Brain microvascular endothelial cell (primary cell): ENCODE data around the gene CCDC88C.

ENCODE experiments used
- DNase-seq: peaks from one replicate; pipeline ENCODE4 v3.0.0-alpha.2; 2020
- H3K27ac ChIP-seq: fragments of 250-450 bp; sonication (Bioruptor Pico); 2 replicates; pipeline ENCODE4 v1.5.1; 2020; ENCODE audit warnings: mild to moderate bottlenecking, moderate library complexity
- H3K27me3 ChIP-seq: fragments of 250-450 bp; sonication (Bioruptor Pico); replicated peaks from 2 replicates; pipeline ENCODE4 v1.5.1; 2020; ENCODE audit warnings: mild to moderate bottlenecking
- H3K36me3 ChIP-seq: fragments of 250-450 bp; sonication (Bioruptor Pico); replicated peaks from 2 replicates; pipeline ENCODE4 v1.5.1; 2020; ENCODE audit warnings: mild to moderate bottlenecking
- H3K4me3 ChIP-seq: 2 replicates; pipeline ENCODE4 v1.5.1; 2011; ENCODE audit warnings: low read depth, mild to moderate bottlenecking, control low read depth, low read length, moderate library complexity
- in situ Hi-C: cut with HindIII; loops from 2 replicates; pipeline ENCODE4 v1.10.0; 2017; ENCODE audit warnings: low sequenced_read_pairs, low pct_ligation_motif_present
- TF ChIP-seq, protein P1 (sequence below): IDR thresholded peaks from 2 replicates; pipeline ENCODE4 v1.5.1; 2011; ENCODE audit warnings: low read depth, mild to moderate bottlenecking, moderate library complexity, low read length, control low read depth, inconsistent platforms; ENCODE audit errors: missing control alignments

Gene CCDC88C

GRCh38 chr14:91329486-91330014 lies 88.1 kb downstream of the CCDC88C start:
- H3K4me3 ChIP-seq, result no peak overlapping the region
- H3K36me3 ChIP-seq, result no peaks in the 10 kb centered on the region
- in situ Hi-C loops, result no loop called here
- no peak overlapping the region for H3K27ac ChIP-seq
- no peak for DNase-seq
- H3K27me3 ChIP-seq, result no peaks in the 10 kb centered on the region
- TF ChIP-seq, protein P1, sequence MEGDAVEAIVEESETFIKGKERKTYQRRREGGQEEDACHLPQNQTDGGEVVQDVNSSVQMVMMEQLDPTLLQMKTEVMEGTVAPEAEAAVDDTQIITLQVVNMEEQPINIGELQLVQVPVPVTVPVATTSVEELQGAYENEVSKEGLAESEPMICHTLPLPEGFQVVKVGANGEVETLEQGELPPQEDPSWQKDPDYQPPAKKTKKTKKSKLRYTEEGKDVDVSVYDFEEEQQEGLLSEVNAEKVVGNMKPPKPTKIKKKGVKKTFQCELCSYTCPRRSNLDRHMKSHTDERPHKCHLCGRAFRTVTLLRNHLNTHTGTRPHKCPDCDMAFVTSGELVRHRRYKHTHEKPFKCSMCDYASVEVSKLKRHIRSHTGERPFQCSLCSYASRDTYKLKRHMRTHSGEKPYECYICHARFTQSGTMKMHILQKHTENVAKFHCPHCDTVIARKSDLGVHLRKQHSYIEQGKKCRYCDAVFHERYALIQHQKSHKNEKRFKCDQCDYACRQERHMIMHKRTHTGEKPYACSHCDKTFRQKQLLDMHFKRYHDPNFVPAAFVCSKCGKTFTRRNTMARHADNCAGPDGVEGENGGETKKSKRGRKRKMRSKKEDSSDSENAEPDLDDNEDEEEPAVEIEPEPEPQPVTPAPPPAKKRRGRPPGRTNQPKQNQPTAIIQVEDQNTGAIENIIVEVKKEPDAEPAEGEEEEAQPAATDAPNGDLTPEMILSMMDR, result no peak

DNA sequence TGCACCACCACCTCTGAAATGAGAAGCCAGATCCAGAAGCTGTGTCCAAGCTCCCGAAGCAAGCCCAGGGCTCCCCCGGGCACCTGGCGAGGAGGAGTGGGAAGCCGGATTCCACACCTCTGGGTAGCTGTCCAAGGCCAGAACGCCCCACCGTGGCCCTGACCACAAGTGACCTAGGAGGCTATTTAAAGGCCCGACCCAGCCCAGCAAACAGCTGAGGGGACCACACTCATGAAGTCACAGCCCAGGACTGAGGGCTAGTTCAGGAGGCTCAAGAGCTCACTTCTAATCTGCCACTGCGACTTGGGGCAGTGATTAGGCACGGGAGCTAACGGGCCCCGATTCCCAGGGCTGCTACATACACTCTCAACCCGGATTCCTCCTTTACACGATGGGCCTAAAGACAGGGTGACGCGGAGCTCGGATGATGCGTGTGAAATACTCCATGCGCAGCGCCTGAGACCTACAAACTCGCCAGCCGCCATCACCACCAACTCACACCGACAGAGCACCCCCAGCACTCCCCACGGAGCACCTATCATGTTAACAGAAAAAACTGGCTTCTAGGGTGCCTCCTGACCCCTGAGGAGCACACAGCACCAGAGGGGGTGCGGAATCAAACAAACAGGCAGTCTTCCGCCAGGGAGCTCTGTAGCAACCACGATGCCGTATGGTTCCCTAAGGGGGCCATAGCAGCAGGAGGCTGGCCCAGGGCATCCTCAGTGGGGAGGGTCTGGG lies 89.1 kb downstream of the CCDC88C start:
- TF ChIP-seq, protein P1, result no peak
- no peak overlapping the region for H3K27ac ChIP-seq
- no peaks in the 10 kb centered on the region for H3K36me3 ChIP-seq
- no peak overlapping the region for H3K4me3 ChIP-seq
- in situ Hi-C loops, result no loop called here
- H3K27me3 ChIP-seq, result no peaks in the 10 kb centered on the region
- no peak for DNase-seq

DNA sequence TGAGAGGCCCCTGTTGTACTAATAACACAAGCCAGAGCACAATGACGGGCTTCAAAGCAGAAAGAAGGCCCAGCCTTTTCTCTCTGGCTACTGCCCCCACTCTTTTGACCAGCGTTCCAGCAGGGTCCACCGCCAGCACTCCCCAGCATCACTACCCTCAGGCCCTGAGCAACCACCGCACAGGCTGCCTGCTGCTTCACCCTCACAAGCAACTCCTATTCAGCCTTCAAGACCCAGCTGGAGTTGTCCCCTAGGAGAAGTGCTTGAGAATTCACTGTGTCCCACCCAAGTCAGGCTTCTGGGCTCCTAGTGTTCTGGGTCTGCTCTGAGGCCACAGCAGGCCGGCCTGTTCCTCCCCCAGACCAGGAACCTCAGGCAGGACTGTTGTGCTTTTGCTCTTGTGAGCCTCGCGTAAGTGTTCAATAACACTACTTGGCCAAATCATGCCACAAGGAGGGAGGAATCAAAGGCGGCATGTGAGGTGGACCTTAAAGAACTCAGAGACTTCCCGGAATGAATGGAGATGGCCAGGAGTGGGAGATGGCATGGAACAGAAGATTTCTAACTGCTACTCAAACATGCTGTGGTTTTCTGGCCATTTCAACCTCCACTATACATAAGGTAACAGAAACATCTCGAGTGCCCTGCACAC lies 89.8 kb downstream of the CCDC88C start:
- H3K36me3 ChIP-seq, result no peaks in the 10 kb centered on the region
- H3K27ac ChIP-seq, result no peak overlapping the region
- H3K27me3 ChIP-seq, result no peaks in the 10 kb centered on the region
- H3K4me3 ChIP-seq, result no peak overlapping the region
- TF ChIP-seq, protein P1, result no peak
- DNase-seq, result no peak
- in situ Hi-C loops, result no loop called here

DNA sequence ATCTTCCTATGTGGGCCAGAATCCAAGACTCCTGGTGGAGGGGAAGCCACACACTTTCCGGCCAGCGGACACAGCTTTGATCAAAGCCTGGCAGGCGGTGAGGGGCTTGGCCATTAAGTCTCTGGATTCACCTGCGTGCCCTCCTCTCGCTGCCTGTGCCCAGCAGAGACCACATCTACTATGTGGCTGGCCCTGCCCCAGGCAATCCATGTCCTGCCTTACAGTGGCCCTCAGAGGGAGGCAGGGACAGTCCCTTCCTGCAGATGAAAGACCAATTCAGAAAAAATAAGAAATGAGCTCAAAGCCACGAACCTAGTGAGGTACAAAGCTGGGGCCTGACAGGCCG lies 90.4 kb downstream of the CCDC88C start:
- no peak overlapping the region for H3K4me3 ChIP-seq
- no peak overlapping the region for H3K27ac ChIP-seq
- no peaks in the 10 kb centered on the region for H3K36me3 ChIP-seq
- no peak for DNase-seq
- in situ Hi-C loops, result no loop called here
- no peaks in the 10 kb centered on the region for H3K27me3 ChIP-seq
- TF ChIP-seq, protein P1, result no peak

DNA sequence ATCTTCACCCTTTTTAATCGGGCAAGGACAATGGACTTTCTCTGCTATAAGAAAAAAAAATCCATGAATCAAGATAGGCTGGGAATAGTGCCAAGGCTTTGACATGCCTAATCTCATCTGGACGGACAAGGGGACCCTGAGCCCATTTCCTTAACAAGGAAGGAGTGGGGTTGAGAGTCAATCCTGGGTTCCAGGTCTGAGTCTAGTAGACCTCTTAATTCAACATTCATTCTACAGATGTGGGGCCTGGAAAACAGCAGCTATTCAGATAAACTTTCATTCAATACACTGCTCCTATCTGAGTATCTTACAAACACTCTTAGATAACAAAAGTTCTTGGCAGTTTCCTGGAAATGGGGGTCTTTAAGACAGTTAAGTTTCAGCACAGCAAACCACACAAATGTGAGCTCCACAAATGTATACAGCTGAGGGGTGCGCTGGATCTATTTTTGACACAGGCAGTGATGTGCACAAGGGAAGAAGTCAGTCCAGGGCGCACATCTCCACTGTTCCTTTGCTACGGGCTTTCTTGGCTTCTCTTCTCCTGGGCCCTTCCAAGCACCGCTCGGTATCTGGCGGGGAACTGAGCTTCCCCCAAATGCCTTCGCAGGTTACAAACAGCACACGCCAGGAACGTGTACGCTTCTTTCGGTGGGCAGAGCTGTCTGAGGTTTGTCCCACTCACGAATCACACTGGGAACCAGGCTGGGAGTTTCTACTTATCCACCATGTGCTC lies 90.9 kb downstream of the CCDC88C start:
- H3K4me3 ChIP-seq, result no peak overlapping the region
- in situ Hi-C loops, result no loop called here
- no peak for DNase-seq
- TF ChIP-seq, protein P1, result no peak
- H3K27me3 ChIP-seq, result no peaks in the 10 kb centered on the region
- no peaks in the 10 kb centered on the region for H3K36me3 ChIP-seq
- H3K27ac ChIP-seq, result no peak overlapping the region
